OCI-LY3 (cell line): ENCODE measurements around the gene WDFY1.

Source experiments
- CTCF ChIP-seq: fragments of 200-600, 300-600 bp; sonication (generic); IDR thresholded peaks from 2 replicates; pipeline ENCODE4 v1.5.1; 2014; ENCODE audit warnings: antibody characterized with exemption, low read length, low read depth
- EZH2phosphoT487 ChIP-seq: fragments of 200-600 bp; shearing (Covaris generic); IDR thresholded peaks from 2 replicates; pipeline ENCODE4 v1.6.1; 2018; ENCODE audit warnings: antibody characterized with exemption, mixed run types, low read depth

- TF ChIP-seq CTCF = no peak
- no peak for TF ChIP-seq EZH2phosphoT487
Observed at GRCh38 chr2:223894009-223894408, 51.1 kb downstream of the WDFY1 start.
